ENCODE data around the gene NQO1.

The NQO1 gene

GRCh38 chr16:69726313-69727060 is at the start of gene NQO1:
NQO1 (minus strand) TSS chr16:69726560; CDS start chr16:69726439, 121 bp downstream.
- TF ChIP-seq, protein P1, sequence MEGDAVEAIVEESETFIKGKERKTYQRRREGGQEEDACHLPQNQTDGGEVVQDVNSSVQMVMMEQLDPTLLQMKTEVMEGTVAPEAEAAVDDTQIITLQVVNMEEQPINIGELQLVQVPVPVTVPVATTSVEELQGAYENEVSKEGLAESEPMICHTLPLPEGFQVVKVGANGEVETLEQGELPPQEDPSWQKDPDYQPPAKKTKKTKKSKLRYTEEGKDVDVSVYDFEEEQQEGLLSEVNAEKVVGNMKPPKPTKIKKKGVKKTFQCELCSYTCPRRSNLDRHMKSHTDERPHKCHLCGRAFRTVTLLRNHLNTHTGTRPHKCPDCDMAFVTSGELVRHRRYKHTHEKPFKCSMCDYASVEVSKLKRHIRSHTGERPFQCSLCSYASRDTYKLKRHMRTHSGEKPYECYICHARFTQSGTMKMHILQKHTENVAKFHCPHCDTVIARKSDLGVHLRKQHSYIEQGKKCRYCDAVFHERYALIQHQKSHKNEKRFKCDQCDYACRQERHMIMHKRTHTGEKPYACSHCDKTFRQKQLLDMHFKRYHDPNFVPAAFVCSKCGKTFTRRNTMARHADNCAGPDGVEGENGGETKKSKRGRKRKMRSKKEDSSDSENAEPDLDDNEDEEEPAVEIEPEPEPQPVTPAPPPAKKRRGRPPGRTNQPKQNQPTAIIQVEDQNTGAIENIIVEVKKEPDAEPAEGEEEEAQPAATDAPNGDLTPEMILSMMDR (IDR thresholded peaks at IDR 0.05) = no peak

DNA sequence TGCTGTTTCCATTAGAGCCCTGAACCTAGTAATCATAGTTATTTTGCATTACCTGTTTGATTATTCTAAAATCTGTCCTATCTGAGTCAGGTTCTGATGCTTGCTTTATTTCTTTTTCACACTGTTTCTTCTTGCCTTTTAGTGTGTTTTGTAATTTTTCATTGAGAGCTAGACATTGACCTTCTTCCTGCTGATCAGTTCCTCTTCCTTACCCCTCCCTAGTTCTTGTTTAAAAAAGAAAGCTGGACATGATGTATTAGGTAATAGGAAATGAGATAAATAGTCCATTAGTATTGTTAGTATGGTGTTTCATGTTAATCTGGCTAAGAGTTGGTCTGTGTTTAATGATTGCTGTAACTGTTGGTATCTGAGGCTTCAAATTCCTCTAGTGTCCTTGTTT is 49.2 kb upstream of the NQO1 start:
- TF ChIP-seq, protein P1 (IDR thresholded peaks at IDR 0.05) = no peak

GRCh38 chr16:69773260-69773947 is 47.0 kb upstream of the NQO1 start:
- TF ChIP-seq, protein P1 (IDR thresholded peaks at IDR 0.05) = no peak

- TF ChIP-seq, protein P1 (IDR thresholded peaks at IDR 0.05) = no peak
These were observed 45.2 kb upstream of the NQO1 start for GRCh38 chr16:69771651-69771967.

GRCh38 chr16:69769404-69769803 is 43.0 kb upstream of the NQO1 start:
- TF ChIP-seq, protein P1 (IDR thresholded peaks at IDR 0.05) = no peak

GRCh38 chr16:69768666-69769065 is 42.3 kb upstream of the NQO1 start:
- TF ChIP-seq, protein P1 (IDR thresholded peaks at IDR 0.05) = no peak

GRCh38 chr16:69767459-69768229 is 41.3 kb upstream of the NQO1 start:
- TF ChIP-seq, protein P1 (IDR thresholded peaks at IDR 0.05) = no peak
